CD14-positive monocyte (primary cell): ENCODE data around the gene DTX1. TPM values are rescaled to one million over a fixed set of nuclear protein-coding genes. Genes with fewer than 3 reads are reported as not detected.
A peak's percentile ranks its signal among the peaks of the same experiment; 100 is the strongest.

Experiments used
- DNase-seq, 3 donors: peaks; one replicate each; pipeline ENCODE4 v3.0.0-alpha.2; 2011 to 2022
- H2AFZ ChIP-seq: 2 replicates; pipeline ENCODE4 v1.6.0; 2012; ENCODE audit warnings: mild to moderate bottlenecking, low read depth, low read length, inconsistent platforms; ENCODE audit not compliant: insufficient read depth, poor library complexity, severe bottlenecking
- H3K27ac ChIP-seq, 2 donors: 1 replicate in 1 of 2; 2 replicates in 1 of 2; pipeline ENCODE4 v1.5.1; 2012 to 2013; ENCODE audit warnings: low read length in 2 of 2, control low read depth in 1 of 2, inconsistent platforms in 1 of 2, low read depth in 1 of 2, mild to moderate bottlenecking in 1 of 2
- H3K27me3 ChIP-seq, 2 donors: one replicate each; pipeline versions ENCODE4 v1.6.0 to v1.6.1; 2011 to 2013; ENCODE audit warnings: low read length in 2 of 2; ENCODE audit not compliant: control insufficient read depth in 2 of 2, insufficient read depth in 2 of 2
- H3K36me3 ChIP-seq, 2 donors: replicated peaks in 1 of 2; 1 replicate in 1 of 2; 2 replicates in 1 of 2; pipeline versions ENCODE4 v1.5.1 to v1.6.1; 2012 to 2013; ENCODE audit warnings: low read length in 2 of 2, control low read depth in 1 of 2, inconsistent platforms in 1 of 2, mild to moderate bottlenecking in 1 of 2; ENCODE audit not compliant: insufficient read depth in 2 of 2, control insufficient read depth in 1 of 2
- H3K4me1 ChIP-seq, 2 donors: 1 replicate in 1 of 2; 2 replicates in 1 of 2; pipeline versions ENCODE4 v1.5.1 to v1.6.1; 2012 to 2013; ENCODE audit warnings: low read length in 2 of 2, control low read depth in 1 of 2, inconsistent platforms in 1 of 2, mild to moderate bottlenecking in 1 of 2, moderate library complexity in 1 of 2; ENCODE audit not compliant: insufficient read depth in 2 of 2, control insufficient read depth in 1 of 2
- H3K4me2 ChIP-seq: replicated peaks from 2 replicates; pipeline ENCODE3; 2012; ENCODE audit warnings: low read length, moderate library complexity, mild to moderate bottlenecking; ENCODE audit not compliant: poor library complexity, severe bottlenecking; ENCODE audit errors: extremely low read depth
- H3K4me3 ChIP-seq, 3 experiments: fragments of 200-600 bp in 1 of 3; sonication (generic) in 1 of 3; replicated peaks in 1 of 3; 1 replicate in 2 of 3; 2 replicates in 1 of 3; pipeline ENCODE4 v1.5.1; 2011 to 2013; ENCODE audit warnings: low read length in 3 of 3, mild to moderate bottlenecking in 3 of 3, control low read depth in 2 of 3, low read depth in 2 of 3, inconsistent platforms in 1 of 3, moderate library complexity in 1 of 3
- H3K79me2 ChIP-seq: 2 replicates; pipeline ENCODE4 v1.6.0; 2012; ENCODE audit warnings: mild to moderate bottlenecking, control low read depth, inconsistent platforms, low read length, moderate library complexity; ENCODE audit not compliant: insufficient read depth
- H3K9ac ChIP-seq: 2 replicates; pipeline ENCODE4 v1.6.0; 2017; ENCODE audit warnings: low read length, mild to moderate bottlenecking; ENCODE audit not compliant: insufficient read depth, poor library complexity, severe bottlenecking
- H3K9me3 ChIP-seq, 2 donors: replicated peaks in 1 of 2; 1 replicate in 1 of 2; 2 replicates in 1 of 2; pipeline versions ENCODE4 v1.5.1 to v1.6.1; 2012 to 2013; ENCODE audit warnings: low read length in 2 of 2, control low read depth in 1 of 2; ENCODE audit not compliant: control insufficient read depth in 1 of 2, insufficient read depth in 1 of 2
- H4K20me1 ChIP-seq: 2 replicates; pipeline ENCODE4 v1.6.0; 2012; ENCODE audit warnings: mild to moderate bottlenecking, low read length, control low read depth, moderate library complexity; ENCODE audit not compliant: insufficient read depth
- H3K27ac Mint-ChIP-seq, 7 donors: one replicate each; pipeline ENCODE4 v1.8.0; 2020; ENCODE audit warnings: mild to moderate bottlenecking in 7 of 7, mixed read lengths in 7 of 7, moderate library complexity in 6 of 7, inconsistent platforms in 2 of 7
- H3K27me3 Mint-ChIP-seq, 3 donors: one replicate each; pipeline ENCODE4 v1.8.0; 2021 to 2022; ENCODE audit warnings: low read depth in 3 of 3, mild to moderate bottlenecking in 3 of 3, mixed read lengths in 3 of 3, moderate library complexity in 3 of 3, inconsistent platforms in 1 of 3
- H3K36me3 Mint-ChIP-seq, 2 donors: one replicate each; pipeline ENCODE4 v1.8.0; 2020; ENCODE audit warnings: mixed read lengths in 2 of 2, inconsistent platforms in 1 of 2, mild to moderate bottlenecking in 1 of 2
- H3K4me1 Mint-ChIP-seq: one replicate; pipeline ENCODE4 v1.8.0; 2020; ENCODE audit warnings: mild to moderate bottlenecking, mixed read lengths
- H3K4me3 Mint-ChIP-seq, 2 donors: one replicate each; pipeline ENCODE4 v1.8.0; 2020; ENCODE audit warnings: mild to moderate bottlenecking in 2 of 2, mixed read lengths in 2 of 2, moderate library complexity in 1 of 2
- H3K9me3 Mint-ChIP-seq, 7 donors: one replicate each; pipeline ENCODE4 v1.8.0; 2020 to 2022; ENCODE audit warnings: mixed read lengths in 7 of 7, mild to moderate bottlenecking in 6 of 7, moderate library complexity in 6 of 7, inconsistent platforms in 2 of 7
- WGBS: methylation state at CpG from one replicate; pipeline ENCODE4 v1.1.5; 2013; ENCODE audit warnings: missing lambda C conversion rate; ENCODE audit not compliant: insufficient coverage; 5-methylcytosine and 5-hydroxymethylcytosine counted together
- intact Hi-C, 2 donors: fragments of 100-400 bp; cut with micrococcal nuclease; formaldehyde crosslinking; loops; one replicate each; pipeline versions ENCODE4 v1.15.0 to v1.15.1; 2023
- polyA plus RNA-seq, 3 donors: library from polyadenylated mRNA; depleted of rRNA in 1 of 3; unstranded in 2 of 3; stranded (reverse) in 1 of 3; fragments of 300-500 nt in 2 of 3; fragments of >200 nt in 1 of 3; fragmentation: Illumina TruSeq in 2 of 3; gene quantifications; 1 replicate in 2 of 3; 2 replicates in 1 of 3; pipeline ENCODE4 v1.2.3, GENCODE V29; 2012 to 2021
- TF ChIP-seq, protein P1 (sequence below): fragments of 200-600 bp; IDR thresholded peaks from one replicate; pipeline ENCODE4 v1.8.0; 2022; ENCODE audit warnings: antibody characterized with exemption, mild to moderate bottlenecking

Gene DTX1
- polyA plus RNA-seq, 3 donors = 0.04 TPM; not detected in 1

DNA sequence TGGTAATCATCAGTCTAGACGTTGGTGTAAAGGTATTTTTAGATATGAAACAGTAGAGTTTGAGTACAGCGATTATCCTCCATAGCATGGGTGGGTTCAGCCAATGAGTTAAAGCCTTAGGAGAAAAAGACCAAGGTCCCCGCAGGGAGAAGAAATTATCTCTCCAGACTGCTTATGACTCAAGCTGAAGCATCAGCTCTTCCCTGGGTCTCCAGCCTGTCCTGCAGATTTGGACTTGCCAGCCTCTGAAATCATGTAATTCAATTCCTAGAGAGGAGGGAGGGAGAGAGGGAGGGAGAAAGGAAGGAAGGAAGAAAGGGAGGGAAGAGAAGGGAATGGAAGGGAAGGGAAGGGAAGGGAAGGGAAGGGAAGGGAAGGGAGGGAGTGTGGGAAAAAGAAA is 12.0 kb upstream of the DTX1 start:
- Mint-ChIP-seq H3K4me1 (peaks cover 29% of the 10 kb centered on the region), H3K36me3 (no peaks in the 10 kb centered on the region), H3K9me3 (peaks cover 0 to 6% (median 2%) of the 10 kb centered on the region in 7 donors), H3K27ac (no peak overlapping the region), H3K27me3 (peaks cover 2 to 25% (median 18%) of the 10 kb centered on the region in 3 donors), H3K4me3 (no peak overlapping the region)
- no peaks in the 10 kb centered on the region for H4K20me1 ChIP-seq
- H3K4me1 ChIP-seq = peaks cover 23 to 24% of the 10 kb centered on the region in 2 donors
- H3K27me3 ChIP-seq = no peaks in the 10 kb centered on the region
- WGBS = 100% methylated on average over 1 of the region's 3 CpGs
- intact Hi-C loops = no loop called here
- TF ChIP-seq, protein P1, sequence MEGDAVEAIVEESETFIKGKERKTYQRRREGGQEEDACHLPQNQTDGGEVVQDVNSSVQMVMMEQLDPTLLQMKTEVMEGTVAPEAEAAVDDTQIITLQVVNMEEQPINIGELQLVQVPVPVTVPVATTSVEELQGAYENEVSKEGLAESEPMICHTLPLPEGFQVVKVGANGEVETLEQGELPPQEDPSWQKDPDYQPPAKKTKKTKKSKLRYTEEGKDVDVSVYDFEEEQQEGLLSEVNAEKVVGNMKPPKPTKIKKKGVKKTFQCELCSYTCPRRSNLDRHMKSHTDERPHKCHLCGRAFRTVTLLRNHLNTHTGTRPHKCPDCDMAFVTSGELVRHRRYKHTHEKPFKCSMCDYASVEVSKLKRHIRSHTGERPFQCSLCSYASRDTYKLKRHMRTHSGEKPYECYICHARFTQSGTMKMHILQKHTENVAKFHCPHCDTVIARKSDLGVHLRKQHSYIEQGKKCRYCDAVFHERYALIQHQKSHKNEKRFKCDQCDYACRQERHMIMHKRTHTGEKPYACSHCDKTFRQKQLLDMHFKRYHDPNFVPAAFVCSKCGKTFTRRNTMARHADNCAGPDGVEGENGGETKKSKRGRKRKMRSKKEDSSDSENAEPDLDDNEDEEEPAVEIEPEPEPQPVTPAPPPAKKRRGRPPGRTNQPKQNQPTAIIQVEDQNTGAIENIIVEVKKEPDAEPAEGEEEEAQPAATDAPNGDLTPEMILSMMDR = no peak
- H3K4me3 ChIP-seq = no peak overlapping the region
- no peak overlapping the region for H3K4me2 ChIP-seq
- H3K79me2 ChIP-seq = no peaks in the 10 kb centered on the region
- DNase-seq = peak in 1 of 3 donors; percentile 20
- H3K27ac ChIP-seq = no peak overlapping the region
- no peak overlapping the region for H3K9ac ChIP-seq
- no peak overlapping the region for H2AFZ ChIP-seq
- no peaks in the 10 kb centered on the region for H3K9me3 ChIP-seq
- H3K36me3 ChIP-seq = no peaks in the 10 kb centered on the region

DNA sequence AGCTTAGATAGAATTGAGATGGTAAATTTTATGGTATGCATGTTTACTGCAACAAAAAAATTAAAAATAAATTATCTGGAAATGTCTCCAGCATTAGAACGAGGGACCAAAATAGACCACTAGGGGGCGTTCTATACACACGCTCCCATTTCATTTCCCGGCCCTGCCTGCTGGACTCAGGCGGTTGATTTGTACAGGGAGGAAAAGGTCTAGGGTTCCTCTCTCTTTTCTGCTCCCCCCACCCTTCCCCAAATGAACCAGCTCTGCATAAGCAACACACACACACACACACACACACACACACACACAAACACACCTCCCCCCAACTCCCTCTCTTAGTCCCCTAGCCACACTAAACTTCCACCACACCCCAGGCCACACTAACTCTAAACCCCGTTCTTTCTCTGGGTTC is 7.8 kb upstream of the DTX1 start:
- Histone ChIP-seq H3K27me3 (no peaks in the 10 kb centered on the region), H3K36me3 (no peaks in the 10 kb centered on the region), H4K20me1 (no peaks in the 10 kb centered on the region), H3K4me3 (no peak overlapping the region), H3K27ac (no peak overlapping the region), H3K4me1 (no peaks in the 10 kb centered on the region), H3K4me2 (no peak overlapping the region), H3K9ac (no peak overlapping the region), H3K79me2 (no peaks in the 10 kb centered on the region), H3K9me3 (no peaks in the 10 kb centered on the region), H2AFZ (no peak overlapping the region)
- H3K27me3 Mint-ChIP-seq = peaks cover 5 to 35% (median 25%) of the 10 kb centered on the region in 3 donors
- H3K4me1 Mint-ChIP-seq = peaks cover 11% of the 10 kb centered on the region
- 83% methylated on average over 1 of the region's 6 CpGs for WGBS
- TF ChIP-seq, protein P1 = peak; percentile 75
- intact Hi-C loops = loop anchor here (1.0 to 5.0 kb wide), 4 partner anchors 104 to 126 kb away; no protein-coding TSS in a partner anchor
- peak; percentile 49 to 72 (median 64) for DNase-seq
- H3K27ac Mint-ChIP-seq = peak overlapping the region in 2 of 7 donors; percentile 18 to 66
- H3K4me3 Mint-ChIP-seq = no peak overlapping the region
- H3K36me3 Mint-ChIP-seq = no peaks in the 10 kb centered on the region
- peaks cover 0 to 4% (median 2%) of the 10 kb centered on the region in 7 donors for H3K9me3 Mint-ChIP-seq
